Psoas muscle (tissue), 8 donors: ENCODE data around the gene RALGDS. TPM values are rescaled to one million over a fixed set of nuclear protein-coding genes. Genes with fewer than 3 reads are reported as not detected.

Experiments used
- ATAC-seq, 4 donors: fragments of 200-7000 bp; cut with Tn5 transposase; one replicate each; pipeline ENCODE4 v1.9.1; 2020; ENCODE audit warnings: moderate library complexity in 3 of 4, mild to moderate bottlenecking in 2 of 4
- DNase-seq, 2 donors: peaks; one replicate each; pipeline ENCODE4 v3.0.0-alpha.2; 2020
- H3K27ac ChIP-seq: fragments of 200-600 bp; one replicate; pipeline ENCODE4 v1.8.0; 2022
- H3K27me3 ChIP-seq, 3 donors: fragments of 200-600 bp in 1 of 3; one replicate each; pipeline versions ENCODE4 v1.6.1 to v1.8.0; 2013 to 2022; ENCODE audit warnings: low read length in 2 of 3, mild to moderate bottlenecking in 2 of 3, moderate library complexity in 1 of 3; ENCODE audit not compliant: insufficient read depth in 3 of 3
- H3K36me3 ChIP-seq, 2 donors: fragments of 200-600 bp in 1 of 2; one replicate each; pipeline versions ENCODE4 v1.6.1 to v1.8.0; 2013 to 2022; ENCODE audit warnings: low read depth in 1 of 2, mild to moderate bottlenecking in 1 of 2, moderate library complexity in 1 of 2; ENCODE audit not compliant: insufficient read depth in 1 of 2
- H3K4me1 ChIP-seq: fragments of 200-600 bp; one replicate; pipeline ENCODE4 v1.8.0; 2022
- H3K4me3 ChIP-seq: fragments of 200-600 bp; one replicate; pipeline ENCODE4 v1.8.0; 2022; ENCODE audit warnings: mild to moderate bottlenecking
- H3K9me3 ChIP-seq: fragments of 200-600 bp; one replicate; pipeline ENCODE4 v1.8.0; 2022
- WGBS, 3 donors: extraction: QIAGEN DNeasy Blood & Tissue Kit; methylation state at CpG; one replicate each; pipeline versions ENCODE4 v1.1.6 to v1.1.7; 2013; 5-methylcytosine and 5-hydroxymethylcytosine counted together
- intact Hi-C, 2 donors: fragments of 100-400 bp; cut with DNase I; formaldehyde crosslinking; loops; one replicate each; pipeline versions ENCODE4 v1.11.0 to v1.14.2; 2022
- polyA plus RNA-seq, 3 donors: library from polyadenylated mRNA; stranded (reverse); fragments of 200-250 nt; gene quantifications; one replicate each; pipeline ENCODE4 v1.2.3, GENCODE V29; 2013
- total RNA-seq, 4 donors: library from RNA; stranded (reverse); fragmentation: NEBNext Ultra II Directional in 2 of 4; extraction: Animal tissue kit (Norgen Biotek cat#: 25700) in 2 of 4; gene quantifications; one replicate each; pipeline versions ENCODE4 v1.2.1 to v1.2.4, GENCODE V29; 2021 to 2023
- TF ChIP-seq, protein P1 (sequence below): fragments of 200-600 bp; IDR thresholded peaks from one replicate; pipeline ENCODE4 v1.8.0; 2022; ENCODE audit warnings: antibody characterized with exemption
- donor health status: healthy with polysubstance abuse.
- donor health status: DM: no; HTN: no; CAD: no; lungs with moderate emphysema.
- donor health status: Bipolar disorder and iron deficiency.
- donor health status: healthy.
- donor health status: DM: yes; HTN: yes; CAD: no.
- donor health status: DM: no; HTN: no; CAD: no.
- donor health status: DM: no; HTN: no; CAD: no.
- donor health status: DM: yes; HTN: yes; CAD: no.

The RALGDS gene
- total and polyA plus RNA-seq, 7 donors, result 12.3 to 64.6 (median 20.5) TPM

DNA sequence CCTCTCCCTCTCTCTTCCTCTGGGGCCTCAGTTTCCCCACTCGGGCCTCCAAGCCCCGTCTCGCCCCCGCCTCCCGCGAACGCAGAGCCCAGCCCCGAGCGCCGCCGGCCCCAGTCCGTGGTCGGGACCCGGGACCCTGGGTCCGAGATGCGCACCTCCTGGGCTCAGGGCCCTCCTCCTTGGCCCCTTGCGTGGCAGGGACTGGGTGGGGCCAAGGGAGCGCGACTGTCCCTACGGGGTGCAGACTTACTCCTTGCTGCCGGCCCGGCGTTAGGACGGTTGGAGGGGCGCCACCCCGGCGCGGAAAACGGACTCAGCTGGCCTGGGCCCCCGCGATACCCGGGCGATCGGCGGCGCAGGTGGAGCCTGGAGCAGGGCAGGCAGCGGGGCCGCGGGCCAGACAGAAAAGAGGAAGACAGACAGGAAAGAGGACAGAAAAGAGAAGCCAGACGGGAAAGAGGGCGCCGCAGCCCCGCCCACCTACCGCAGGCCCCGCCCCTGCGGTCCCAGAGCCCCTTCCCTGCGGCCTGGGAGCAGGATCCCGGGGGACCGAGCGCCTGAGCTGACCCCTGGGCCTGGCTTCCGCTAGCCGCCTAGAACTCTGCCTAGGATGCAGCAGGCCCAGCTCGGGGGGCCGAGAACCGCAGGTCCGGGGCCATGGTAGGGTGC is 42.6 kb upstream of the RALGDS start, which contains the start of gene GBGT1:
GBGT1 (minus strand) TSS at position 411 of the 669 bp plus-strand sequence. CDS start 1,502 bp downstream, outside the sequence.
- H3K36me3 ChIP-seq, result peaks cover 0 to 3% of the 10 kb centered on the region in 2 donors
- H3K4me3 ChIP-seq, result peak within 1 kb of the TSS; percentile 71
- ATAC-seq (peak; percentile 31 to 64 (median 42)), DNase-seq (peak; percentile 75 to 82)
- H3K9me3 ChIP-seq, result no peaks in the 10 kb centered on the region
- TF ChIP-seq, protein P1, sequence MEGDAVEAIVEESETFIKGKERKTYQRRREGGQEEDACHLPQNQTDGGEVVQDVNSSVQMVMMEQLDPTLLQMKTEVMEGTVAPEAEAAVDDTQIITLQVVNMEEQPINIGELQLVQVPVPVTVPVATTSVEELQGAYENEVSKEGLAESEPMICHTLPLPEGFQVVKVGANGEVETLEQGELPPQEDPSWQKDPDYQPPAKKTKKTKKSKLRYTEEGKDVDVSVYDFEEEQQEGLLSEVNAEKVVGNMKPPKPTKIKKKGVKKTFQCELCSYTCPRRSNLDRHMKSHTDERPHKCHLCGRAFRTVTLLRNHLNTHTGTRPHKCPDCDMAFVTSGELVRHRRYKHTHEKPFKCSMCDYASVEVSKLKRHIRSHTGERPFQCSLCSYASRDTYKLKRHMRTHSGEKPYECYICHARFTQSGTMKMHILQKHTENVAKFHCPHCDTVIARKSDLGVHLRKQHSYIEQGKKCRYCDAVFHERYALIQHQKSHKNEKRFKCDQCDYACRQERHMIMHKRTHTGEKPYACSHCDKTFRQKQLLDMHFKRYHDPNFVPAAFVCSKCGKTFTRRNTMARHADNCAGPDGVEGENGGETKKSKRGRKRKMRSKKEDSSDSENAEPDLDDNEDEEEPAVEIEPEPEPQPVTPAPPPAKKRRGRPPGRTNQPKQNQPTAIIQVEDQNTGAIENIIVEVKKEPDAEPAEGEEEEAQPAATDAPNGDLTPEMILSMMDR, result no peak
- peak within 1 kb of the TSS; percentile 41 for H3K27ac ChIP-seq
- peaks cover 15% of the 10 kb centered on the region for H3K4me1 ChIP-seq
- 2 to 4% (median 2%) methylated on average over 44 to 56 of the region's 56 CpGs for WGBS, 3 donors
- peaks cover 0 to 44% (median 12%) of the 10 kb centered on the region in 3 donors for H3K27me3 ChIP-seq
- intact Hi-C loops, result no loop called here

DNA sequence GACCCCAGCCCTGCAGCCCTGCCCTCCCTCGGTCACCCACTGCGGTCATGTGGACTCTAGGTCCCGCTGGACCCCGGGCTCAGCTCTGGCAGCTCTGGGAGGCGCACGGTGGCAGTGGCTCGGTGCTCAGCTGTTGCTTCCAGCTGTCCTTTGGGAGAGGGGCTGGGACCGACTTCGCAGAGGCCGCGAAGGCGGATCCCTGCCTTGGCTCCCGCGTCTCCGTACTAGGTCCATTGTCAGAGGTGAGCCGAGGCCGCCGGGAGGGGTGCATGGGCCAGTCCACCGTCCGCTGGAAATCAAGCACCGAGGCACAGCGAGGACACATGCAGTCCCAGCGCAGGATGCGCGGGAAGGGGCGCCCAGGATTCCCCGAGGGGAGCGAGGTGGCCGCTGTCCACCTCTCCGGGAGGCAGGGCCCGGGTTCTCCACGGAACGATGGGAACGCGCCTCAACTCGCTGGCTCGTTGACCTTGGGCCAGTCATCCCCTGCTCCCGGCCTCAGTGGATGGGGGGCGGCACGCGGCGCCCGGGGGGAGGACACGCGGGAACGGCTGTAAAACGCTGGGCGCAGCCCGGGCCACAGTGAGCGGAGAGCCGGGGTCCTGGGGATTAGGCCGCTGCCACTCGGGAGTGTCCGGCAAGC is 41.9 kb upstream of the RALGDS start:
- H3K27ac ChIP-seq, result peak overlapping the region; percentile 41
- DNase-seq (no peak), ATAC-seq (peak in 3 of 4 donors; percentile 13 to 25 (median 22))
- peaks cover 0 to 3% of the 10 kb centered on the region in 2 donors for H3K36me3 ChIP-seq
- WGBS, 3 donors, result 16 to 17% (median 17%) methylated on average over 42 to 54 of the region's 54 CpGs
- H3K4me1 ChIP-seq, result peaks cover 15% of the 10 kb centered on the region
- H3K4me3 ChIP-seq, result peak overlapping the region; percentile 71
- intact Hi-C loops, result no loop called here
- peaks cover 0 to 44% (median 12%) of the 10 kb centered on the region in 3 donors for H3K27me3 ChIP-seq
- TF ChIP-seq, protein P1, result no peak
- no peaks in the 10 kb centered on the region for H3K9me3 ChIP-seq

DNA sequence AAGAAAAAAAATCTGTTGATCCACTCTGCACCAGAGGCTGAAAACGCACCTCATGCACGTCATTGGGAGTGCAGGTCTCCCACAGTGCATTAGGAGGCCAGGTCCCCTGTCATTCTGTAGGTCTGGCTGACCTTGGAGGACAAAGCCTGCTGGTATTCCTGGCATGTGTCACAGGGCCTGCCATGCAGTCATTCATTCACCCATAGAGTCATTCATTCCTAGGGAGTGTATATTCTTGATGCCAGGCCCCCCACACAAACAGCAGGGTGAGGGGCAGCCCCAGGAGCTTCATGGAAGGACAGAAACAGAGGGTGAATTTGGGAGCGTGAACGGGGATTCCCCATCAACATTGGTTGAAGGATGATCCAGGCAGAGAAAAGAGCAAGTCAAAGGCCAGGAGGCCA is 40.5 kb upstream of the RALGDS start:
- TF ChIP-seq, protein P1, result no peak
- H3K4me1 ChIP-seq, result peaks cover 15% of the 10 kb centered on the region
- peaks cover 0 to 44% (median 12%) of the 10 kb centered on the region in 3 donors for H3K27me3 ChIP-seq
- intact Hi-C loops, result no loop called here
- no peak for DNase-seq
- H3K4me3 ChIP-seq, result no peak overlapping the region
- peaks cover 0 to 3% of the 10 kb centered on the region in 2 donors for H3K36me3 ChIP-seq
- no peak for ATAC-seq
- no peaks in the 10 kb centered on the region for H3K9me3 ChIP-seq
- no peak overlapping the region for H3K27ac ChIP-seq
- 68 to 76% (median 71%) methylated on average over 4 of the region's 4 CpGs for WGBS, 3 donors

DNA sequence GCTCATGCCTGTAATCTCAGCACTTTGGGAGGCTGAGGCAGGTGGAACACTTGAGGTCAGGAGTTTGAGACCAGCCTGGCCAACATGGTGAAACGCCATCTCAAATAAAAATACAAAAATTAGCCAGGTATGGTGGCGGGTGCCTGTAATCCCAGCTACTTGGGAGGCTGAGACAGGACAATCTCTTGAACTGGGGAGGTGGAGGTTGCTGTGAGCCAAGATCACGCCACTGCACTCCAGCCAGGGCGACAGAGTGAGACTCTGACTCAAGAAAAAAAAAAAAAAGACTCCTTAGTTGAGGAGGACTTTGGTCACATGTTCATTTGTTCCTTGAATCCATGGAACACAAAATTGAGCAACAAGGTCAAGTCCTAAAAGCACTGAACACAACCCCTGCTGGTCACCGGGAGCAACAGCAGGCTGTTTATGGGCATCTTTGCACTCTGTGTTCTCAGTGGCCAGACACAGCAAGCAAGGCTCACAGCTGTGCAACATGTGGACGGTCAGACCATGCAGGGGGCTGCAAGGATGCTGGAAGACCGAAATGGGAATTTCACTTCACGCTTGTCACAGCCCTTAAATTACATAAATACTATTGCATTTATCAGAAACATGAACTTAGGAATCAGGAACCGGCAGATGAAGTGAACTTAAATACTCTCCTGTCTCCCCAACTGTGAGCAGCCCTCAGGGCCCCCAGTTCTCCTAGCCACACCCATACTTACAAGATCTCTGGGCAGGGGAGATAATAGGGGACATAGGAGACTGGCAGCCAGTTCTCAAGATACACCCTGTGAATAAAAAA is 39.9 kb upstream of the RALGDS start:
- Histone ChIP-seq H3K4me3 (no peak overlapping the region), H3K9me3 (no peaks in the 10 kb centered on the region), H3K36me3 (peaks cover 0 to 3% of the 10 kb centered on the region in 2 donors), H3K27me3 (peaks cover 0 to 44% (median 12%) of the 10 kb centered on the region in 3 donors), H3K27ac (no peak overlapping the region), H3K4me1 (peaks cover 15% of the 10 kb centered on the region)
- WGBS, 3 donors, result 56 to 57% (median 57%) methylated on average over 9 of the region's 9 CpGs
- ATAC-seq (peak; percentile 48 to 80 (median 76)), DNase-seq (peak; percentile 70 to 81)
- TF ChIP-seq, protein P1, result peak; percentile 52
- intact Hi-C loops, result no loop called here
